ENCODE data around the gene MIGA2. TPM values are rescaled to one million over a fixed set of nuclear protein-coding genes. Genes with fewer than 3 reads are reported as not detected.

Gene MIGA2
- total and polyA plus RNA-seq, 2 experiments from 2014 or later: 19.3 to 47.8 TPM

GRCh38 chr9:129026442-129027223 is 9.8 kb upstream of the MIGA2 start:
- peak; percentile 76 for DNase-seq (ENCODE audit: low spot score)
- H3K9me3 Mint-ChIP-seq: no peaks in the 10 kb centered on the region
- Histone ChIP-seq H3K36me3 (ENCODE audit: insufficient read depth) (no peaks in the 10 kb centered on the region), H3K4me2 (peak overlapping the region; percentile 79), H3K4me1 (ENCODE audit: insufficient read depth) (peaks cover 9% of the 10 kb centered on the region), H4K20me1 (replicated peaks; ENCODE audit: insufficient read depth) (peaks cover 22% of the 10 kb centered on the region), H3K4me3 (peak overlapping the region; percentile 78), H3K9me2 (ENCODE audit: insufficient read depth) (no peaks in the 10 kb centered on the region), H3K79me2 (replicated peaks; ENCODE audit: insufficient read depth) (peaks cover 41% of the 10 kb centered on the region), H2AFZ (no peak overlapping the region), H3K27me3 (ENCODE audit: insufficient read depth) (no peaks in the 10 kb centered on the region), H3F3A (replicated peaks; ENCODE audit: low read depth) (no peaks in the 10 kb centered on the region), H3K27ac (ENCODE audit: low read depth) (no peak overlapping the region)
- no peak for TF ChIP-seq POLR2AphosphoS5 (IDR thresholded peaks at IDR 0.05; ENCODE audit: low read depth)
- TF ChIP-seq, protein P1, sequence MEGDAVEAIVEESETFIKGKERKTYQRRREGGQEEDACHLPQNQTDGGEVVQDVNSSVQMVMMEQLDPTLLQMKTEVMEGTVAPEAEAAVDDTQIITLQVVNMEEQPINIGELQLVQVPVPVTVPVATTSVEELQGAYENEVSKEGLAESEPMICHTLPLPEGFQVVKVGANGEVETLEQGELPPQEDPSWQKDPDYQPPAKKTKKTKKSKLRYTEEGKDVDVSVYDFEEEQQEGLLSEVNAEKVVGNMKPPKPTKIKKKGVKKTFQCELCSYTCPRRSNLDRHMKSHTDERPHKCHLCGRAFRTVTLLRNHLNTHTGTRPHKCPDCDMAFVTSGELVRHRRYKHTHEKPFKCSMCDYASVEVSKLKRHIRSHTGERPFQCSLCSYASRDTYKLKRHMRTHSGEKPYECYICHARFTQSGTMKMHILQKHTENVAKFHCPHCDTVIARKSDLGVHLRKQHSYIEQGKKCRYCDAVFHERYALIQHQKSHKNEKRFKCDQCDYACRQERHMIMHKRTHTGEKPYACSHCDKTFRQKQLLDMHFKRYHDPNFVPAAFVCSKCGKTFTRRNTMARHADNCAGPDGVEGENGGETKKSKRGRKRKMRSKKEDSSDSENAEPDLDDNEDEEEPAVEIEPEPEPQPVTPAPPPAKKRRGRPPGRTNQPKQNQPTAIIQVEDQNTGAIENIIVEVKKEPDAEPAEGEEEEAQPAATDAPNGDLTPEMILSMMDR (conservative IDR thresholded peaks at IDR 0.05; ENCODE audit: low read depth in 2 of 2): no peak
- TF ChIP-seq ZNF331 (CRISPR knock-in tag; IDR thresholded peaks at IDR 0.05; ENCODE audit: low read depth): no peak
- no peak for TF ChIP-seq NANOG (IDR thresholded peaks at IDR 0.05; ENCODE audit: borderline replicate concordance)
- TF ChIP-seq EZH2 (IDR thresholded peaks at IDR 0.05; ENCODE audit: low read depth, unreplicated experiment): no peak
- no peak for TF ChIP-seq JUNB (IDR thresholded peaks at IDR 0.05; ENCODE audit: unreplicated experiment)
- TF ChIP-seq EZH2phosphoT487 (IDR thresholded peaks at IDR 0.05; ENCODE audit: unreplicated experiment): no peak
- no peak for TF ChIP-seq ZNF114 (CRISPR knock-in tag; IDR thresholded peaks at IDR 0.05)
- TF ChIP-seq STAT1 (IDR thresholded peaks at IDR 0.05; ENCODE audit: unreplicated experiment): no peak
- TF ChIP-seq, protein P2, sequence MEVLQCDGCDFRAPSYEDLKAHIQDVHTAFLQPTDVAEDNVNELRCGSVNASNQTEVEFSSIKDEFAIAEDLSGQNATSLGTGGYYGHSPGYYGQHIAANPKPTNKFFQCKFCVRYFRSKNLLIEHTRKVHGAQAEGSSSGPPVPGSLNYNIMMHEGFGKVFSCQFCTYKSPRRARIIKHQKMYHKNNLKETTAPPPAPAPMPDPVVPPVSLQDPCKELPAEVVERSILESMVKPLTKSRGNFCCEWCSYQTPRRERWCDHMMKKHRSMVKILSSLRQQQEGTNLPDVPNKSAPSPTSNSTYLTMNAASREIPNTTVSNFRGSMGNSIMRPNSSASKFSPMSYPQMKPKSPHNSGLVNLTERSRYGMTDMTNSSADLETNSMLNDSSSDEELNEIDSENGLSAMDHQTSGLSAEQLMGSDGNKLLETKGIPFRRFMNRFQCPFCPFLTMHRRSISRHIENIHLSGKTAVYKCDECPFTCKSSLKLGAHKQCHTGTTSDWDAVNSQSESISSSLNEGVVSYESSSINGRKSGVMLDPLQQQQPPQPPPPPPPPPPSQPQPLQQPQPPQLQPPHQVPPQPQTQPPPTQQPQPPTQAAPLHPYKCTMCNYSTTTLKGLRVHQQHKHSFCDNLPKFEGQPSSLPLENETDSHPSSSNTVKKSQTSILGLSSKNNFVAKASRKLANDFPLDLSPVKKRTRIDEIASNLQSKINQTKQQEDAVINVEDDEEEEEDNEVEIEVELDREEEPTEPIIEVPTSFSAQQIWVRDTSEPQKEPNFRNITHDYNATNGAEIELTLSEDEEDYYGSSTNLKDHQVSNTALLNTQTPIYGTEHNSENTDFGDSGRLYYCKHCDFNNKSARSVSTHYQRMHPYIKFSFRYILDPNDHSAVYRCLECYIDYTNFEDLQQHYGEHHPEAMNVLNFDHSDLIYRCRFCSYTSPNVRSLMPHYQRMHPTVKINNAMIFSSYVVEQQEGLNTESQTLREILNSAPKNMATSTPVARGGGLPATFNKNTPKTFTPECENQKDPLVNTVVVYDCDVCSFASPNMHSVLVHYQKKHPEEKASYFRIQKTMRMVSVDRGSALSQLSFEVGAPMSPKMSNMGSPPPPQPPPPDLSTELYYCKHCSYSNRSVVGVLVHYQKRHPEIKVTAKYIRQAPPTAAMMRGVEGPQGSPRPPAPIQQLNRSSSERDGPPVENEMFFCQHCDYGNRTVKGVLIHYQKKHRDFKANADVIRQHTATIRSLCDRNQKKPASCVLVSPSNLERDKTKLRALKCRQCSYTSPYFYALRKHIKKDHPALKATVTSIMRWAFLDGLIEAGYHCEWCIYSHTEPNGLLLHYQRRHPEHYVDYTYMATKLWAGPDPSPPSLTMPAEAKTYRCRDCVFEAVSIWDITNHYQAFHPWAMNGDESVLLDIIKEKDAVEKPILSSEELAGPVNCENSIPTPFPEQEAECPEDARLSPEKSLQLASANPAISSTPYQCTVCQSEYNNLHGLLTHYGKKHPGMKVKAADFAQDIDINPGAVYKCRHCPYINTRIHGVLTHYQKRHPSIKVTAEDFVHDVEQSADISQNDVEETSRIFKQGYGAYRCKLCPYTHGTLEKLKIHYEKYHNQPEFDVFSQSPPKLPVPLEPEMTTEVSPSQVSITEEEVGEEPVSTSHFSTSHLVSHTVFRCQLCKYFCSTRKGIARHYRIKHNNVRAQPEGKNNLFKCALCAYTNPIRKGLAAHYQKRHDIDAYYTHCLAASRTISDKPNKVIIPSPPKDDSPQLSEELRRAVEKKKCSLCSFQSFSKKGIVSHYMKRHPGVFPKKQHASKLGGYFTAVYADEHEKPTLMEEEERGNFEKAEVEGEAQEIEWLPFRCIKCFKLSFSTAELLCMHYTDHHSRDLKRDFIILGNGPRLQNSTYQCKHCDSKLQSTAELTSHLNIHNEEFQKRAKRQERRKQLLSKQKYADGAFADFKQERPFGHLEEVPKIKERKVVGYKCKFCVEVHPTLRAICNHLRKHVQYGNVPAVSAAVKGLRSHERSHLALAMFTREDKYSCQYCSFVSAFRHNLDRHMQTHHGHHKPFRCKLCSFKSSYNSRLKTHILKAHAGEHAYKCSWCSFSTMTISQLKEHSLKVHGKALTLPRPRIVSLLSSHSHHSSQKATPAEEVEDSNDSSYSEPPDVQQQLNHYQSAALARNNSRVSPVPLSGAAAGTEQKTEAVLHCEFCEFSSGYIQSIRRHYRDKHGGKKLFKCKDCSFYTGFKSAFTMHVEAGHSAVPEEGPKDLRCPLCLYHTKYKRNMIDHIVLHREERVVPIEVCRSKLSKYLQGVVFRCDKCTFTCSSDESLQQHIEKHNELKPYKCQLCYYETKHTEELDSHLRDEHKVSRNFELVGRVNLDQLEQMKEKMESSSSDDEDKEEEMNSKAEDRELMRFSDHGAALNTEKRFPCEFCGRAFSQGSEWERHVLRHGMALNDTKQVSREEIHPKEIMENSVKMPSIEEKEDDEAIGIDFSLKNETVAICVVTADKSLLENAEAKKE (CRISPR knock-in tag; IDR thresholded peaks at IDR 0.05): no peak
- no peak for TF ChIP-seq CREB1 (CRISPR knock-in tag; IDR thresholded peaks at IDR 0.05; ENCODE audit: low read depth)
- TF ChIP-seq, protein P3, sequence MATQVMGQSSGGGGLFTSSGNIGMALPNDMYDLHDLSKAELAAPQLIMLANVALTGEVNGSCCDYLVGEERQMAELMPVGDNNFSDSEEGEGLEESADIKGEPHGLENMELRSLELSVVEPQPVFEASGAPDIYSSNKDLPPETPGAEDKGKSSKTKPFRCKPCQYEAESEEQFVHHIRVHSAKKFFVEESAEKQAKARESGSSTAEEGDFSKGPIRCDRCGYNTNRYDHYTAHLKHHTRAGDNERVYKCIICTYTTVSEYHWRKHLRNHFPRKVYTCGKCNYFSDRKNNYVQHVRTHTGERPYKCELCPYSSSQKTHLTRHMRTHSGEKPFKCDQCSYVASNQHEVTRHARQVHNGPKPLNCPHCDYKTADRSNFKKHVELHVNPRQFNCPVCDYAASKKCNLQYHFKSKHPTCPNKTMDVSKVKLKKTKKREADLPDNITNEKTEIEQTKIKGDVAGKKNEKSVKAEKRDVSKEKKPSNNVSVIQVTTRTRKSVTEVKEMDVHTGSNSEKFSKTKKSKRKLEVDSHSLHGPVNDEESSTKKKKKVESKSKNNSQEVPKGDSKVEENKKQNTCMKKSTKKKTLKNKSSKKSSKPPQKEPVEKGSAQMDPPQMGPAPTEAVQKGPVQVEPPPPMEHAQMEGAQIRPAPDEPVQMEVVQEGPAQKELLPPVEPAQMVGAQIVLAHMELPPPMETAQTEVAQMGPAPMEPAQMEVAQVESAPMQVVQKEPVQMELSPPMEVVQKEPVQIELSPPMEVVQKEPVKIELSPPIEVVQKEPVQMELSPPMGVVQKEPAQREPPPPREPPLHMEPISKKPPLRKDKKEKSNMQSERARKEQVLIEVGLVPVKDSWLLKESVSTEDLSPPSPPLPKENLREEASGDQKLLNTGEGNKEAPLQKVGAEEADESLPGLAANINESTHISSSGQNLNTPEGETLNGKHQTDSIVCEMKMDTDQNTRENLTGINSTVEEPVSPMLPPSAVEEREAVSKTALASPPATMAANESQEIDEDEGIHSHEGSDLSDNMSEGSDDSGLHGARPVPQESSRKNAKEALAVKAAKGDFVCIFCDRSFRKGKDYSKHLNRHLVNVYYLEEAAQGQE (IDR thresholded peaks at IDR 0.05; ENCODE audit: unreplicated experiment): no peak
- TF ChIP-seq, protein P4, sequence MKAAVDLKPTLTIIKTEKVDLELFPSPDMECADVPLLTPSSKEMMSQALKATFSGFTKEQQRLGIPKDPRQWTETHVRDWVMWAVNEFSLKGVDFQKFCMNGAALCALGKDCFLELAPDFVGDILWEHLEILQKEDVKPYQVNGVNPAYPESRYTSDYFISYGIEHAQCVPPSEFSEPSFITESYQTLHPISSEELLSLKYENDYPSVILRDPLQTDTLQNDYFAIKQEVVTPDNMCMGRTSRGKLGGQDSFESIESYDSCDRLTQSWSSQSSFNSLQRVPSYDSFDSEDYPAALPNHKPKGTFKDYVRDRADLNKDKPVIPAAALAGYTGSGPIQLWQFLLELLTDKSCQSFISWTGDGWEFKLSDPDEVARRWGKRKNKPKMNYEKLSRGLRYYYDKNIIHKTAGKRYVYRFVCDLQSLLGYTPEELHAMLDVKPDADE (IDR thresholded peaks at IDR 0.05): no peak
- ATAC-seq: peak; percentile 68
- H3K4me1 Mint-ChIP-seq: peaks cover 29% of the 10 kb centered on the region
- H3K27ac Mint-ChIP-seq: no peak overlapping the region
- H3K36me3 Mint-ChIP-seq (ENCODE audit: low read depth): no peaks in the 10 kb centered on the region; the same call in 2 of the 3 replicates
- peak overlapping the region; percentile 78 for H3K4me3 Mint-ChIP-seq
- no peaks in the 10 kb centered on the region for H3K27me3 Mint-ChIP-seq (ENCODE audit: insufficient read depth, low read depth, poor library complexity)
